K562 (cell line): ENCODE data around the gene CEP131.

ENCODE experiments used
- CTCF ChIP-seq, 3 experiments: IDR thresholded peaks in 2 of 3; conservative IDR thresholded peaks in 1 of 3; 2 replicates each; pipeline ENCODE4 v1.5.1; 2011 to 2012; ENCODE audit warnings: low read length in 3 of 3, mild to moderate bottlenecking in 3 of 3, control low read depth in 2 of 3, improper control_type of control experiment in 1 of 3, inconsistent platforms in 1 of 3, low read depth in 1 of 3, mixed read lengths in 1 of 3, moderate library complexity in 1 of 3; ENCODE audit not compliant: insufficient read depth in 2 of 3
- POLR3G ChIP-seq: IDR thresholded peaks from 2 replicates; pipeline ENCODE4 v1.6.1; 2011; ENCODE audit not compliant: insufficient read length, insufficient replicate concordance; ENCODE audit errors: extremely low read depth

GRCh38 chr17:81241203-81241602 is 18.4 kb upstream of the CEP131 start:
- no peak for TF ChIP-seq CTCF (IDR thresholded peaks at IDR 0.05 in 2 of 3, conservative IDR thresholded peaks at IDR 0.05 in 1 of 3; ENCODE audit: insufficient read depth in 2 of 3, low read depth in 1 of 3, low read length in 3 of 3)
- no peak for TF ChIP-seq POLR3G
